Measurements from ENCODE around the gene FCGR3A.
"Not testable (repeated sequence)": the region's sequence is repeated elsewhere in the genome, so short reads cannot be mapped to it uniquely, and the experiment has no call there.

- TF ChIP-seq, protein P1, sequence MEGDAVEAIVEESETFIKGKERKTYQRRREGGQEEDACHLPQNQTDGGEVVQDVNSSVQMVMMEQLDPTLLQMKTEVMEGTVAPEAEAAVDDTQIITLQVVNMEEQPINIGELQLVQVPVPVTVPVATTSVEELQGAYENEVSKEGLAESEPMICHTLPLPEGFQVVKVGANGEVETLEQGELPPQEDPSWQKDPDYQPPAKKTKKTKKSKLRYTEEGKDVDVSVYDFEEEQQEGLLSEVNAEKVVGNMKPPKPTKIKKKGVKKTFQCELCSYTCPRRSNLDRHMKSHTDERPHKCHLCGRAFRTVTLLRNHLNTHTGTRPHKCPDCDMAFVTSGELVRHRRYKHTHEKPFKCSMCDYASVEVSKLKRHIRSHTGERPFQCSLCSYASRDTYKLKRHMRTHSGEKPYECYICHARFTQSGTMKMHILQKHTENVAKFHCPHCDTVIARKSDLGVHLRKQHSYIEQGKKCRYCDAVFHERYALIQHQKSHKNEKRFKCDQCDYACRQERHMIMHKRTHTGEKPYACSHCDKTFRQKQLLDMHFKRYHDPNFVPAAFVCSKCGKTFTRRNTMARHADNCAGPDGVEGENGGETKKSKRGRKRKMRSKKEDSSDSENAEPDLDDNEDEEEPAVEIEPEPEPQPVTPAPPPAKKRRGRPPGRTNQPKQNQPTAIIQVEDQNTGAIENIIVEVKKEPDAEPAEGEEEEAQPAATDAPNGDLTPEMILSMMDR (conservative IDR thresholded peaks at IDR 0.05): not testable (repeated sequence)
- TF ChIP-seq EZH2 (IDR thresholded peaks at IDR 0.05; ENCODE audit: low read depth): not testable (repeated sequence)
Measured at GRCh38 chr1:161547995-161548741, 1.4 kb downstream of the FCGR3A start.

Data from PC-9 (cell line).